ENCODE measurements around the gene SEPTIN10. TPM values are rescaled to one million over a fixed set of nuclear protein-coding genes. Genes with fewer than 3 reads are reported as not detected.
"Not testable (repeated sequence)": the region's sequence is repeated elsewhere in the genome, so short reads cannot be mapped to it uniquely, and the experiment has no call there.

Gene SEPTIN10
- total RNA-seq, 1 donor from 2014 or later: 75.2 TPM

- no peak for DNase-seq
- no peak overlapping the region for H3K4me3 Mint-ChIP-seq (ENCODE audit: unreplicated experiment)
- TF ChIP-seq CTCF (IDR thresholded peaks at IDR 0.05; ENCODE audit: partially characterized antibody, unreplicated experiment): no peak
- H3K4me1 Mint-ChIP-seq (ENCODE audit: low read depth, unreplicated experiment): no peaks in the 10 kb centered on the region
- H3K9me3 Mint-ChIP-seq (ENCODE audit: unreplicated experiment): no peaks in the 10 kb centered on the region
- no peaks in the 10 kb centered on the region for H3K27me3 Mint-ChIP-seq (ENCODE audit: unreplicated experiment)
- H3K27ac Mint-ChIP-seq (ENCODE audit: unreplicated experiment): no peak overlapping the region
- no peaks in the 10 kb centered on the region for H3K36me3 Mint-ChIP-seq (ENCODE audit: unreplicated experiment)
Measured at GRCh38 chr2:109629867-109630266, 16.1 kb upstream of the SEPTIN10 start.

GRCh38 chr2:109628321-109628720, 14.6 kb upstream of the SEPTIN10 start:
- not testable (repeated sequence) for H3K27me3 Mint-ChIP-seq (ENCODE audit: unreplicated experiment); H3K27ac Mint-ChIP-seq (ENCODE audit: unreplicated experiment); H3K4me1 Mint-ChIP-seq (ENCODE audit: low read depth, unreplicated experiment); H3K36me3 Mint-ChIP-seq (ENCODE audit: unreplicated experiment); H3K4me3 Mint-ChIP-seq (ENCODE audit: unreplicated experiment); DNase-seq; H3K9me3 Mint-ChIP-seq (ENCODE audit: unreplicated experiment)

- Mint-ChIP-seq H3K9me3 (ENCODE audit: unreplicated experiment) (no peaks in the 10 kb centered on the region), H3K27me3 (ENCODE audit: unreplicated experiment) (no peaks in the 10 kb centered on the region), H3K4me3 (ENCODE audit: unreplicated experiment) (no peak overlapping the region)
Measured at GRCh38 chr2:109624339-109624738, 10.6 kb upstream of the SEPTIN10 start.

GRCh38 chr2:109623923-109624322, 10.2 kb upstream of the SEPTIN10 start:
- no peak overlapping the region for H3K27ac Mint-ChIP-seq (ENCODE audit: unreplicated experiment)
- H3K4me1 Mint-ChIP-seq (ENCODE audit: low read depth, unreplicated experiment): no peaks in the 10 kb centered on the region
- H3K27me3 Mint-ChIP-seq (ENCODE audit: unreplicated experiment): no peaks in the 10 kb centered on the region
- no peak for DNase-seq
- no peaks in the 10 kb centered on the region for H3K9me3 Mint-ChIP-seq (ENCODE audit: unreplicated experiment)
- no peak overlapping the region for H3K4me3 Mint-ChIP-seq (ENCODE audit: unreplicated experiment)
- no peaks in the 10 kb centered on the region for H3K36me3 Mint-ChIP-seq (ENCODE audit: unreplicated experiment)
- no peak for TF ChIP-seq CTCF (IDR thresholded peaks at IDR 0.05; ENCODE audit: partially characterized antibody, unreplicated experiment)

More at GRCh38 chr2:109624339-109624738, 10.6 kb upstream of the SEPTIN10 start:
- Mint-ChIP-seq H3K27ac (ENCODE audit: unreplicated experiment) (no peak overlapping the region), H3K4me1 (ENCODE audit: low read depth, unreplicated experiment) (no peaks in the 10 kb centered on the region), H3K36me3 (ENCODE audit: unreplicated experiment) (no peaks in the 10 kb centered on the region)
- no peak for TF ChIP-seq CTCF (IDR thresholded peaks at IDR 0.05; ENCODE audit: partially characterized antibody, unreplicated experiment)
- no peak for DNase-seq

GRCh38 chr2:109623297-109623696, 9.5 kb upstream of the SEPTIN10 start:
- no peak overlapping the region for H3K27ac Mint-ChIP-seq (ENCODE audit: unreplicated experiment)
- DNase-seq: no peak
- no peaks in the 10 kb centered on the region for H3K9me3 Mint-ChIP-seq (ENCODE audit: unreplicated experiment)
- no peak for TF ChIP-seq CTCF (IDR thresholded peaks at IDR 0.05; ENCODE audit: partially characterized antibody, unreplicated experiment)
- no peaks in the 10 kb centered on the region for H3K27me3 Mint-ChIP-seq (ENCODE audit: unreplicated experiment)
- no peaks in the 10 kb centered on the region for H3K36me3 Mint-ChIP-seq (ENCODE audit: unreplicated experiment)
- no peaks in the 10 kb centered on the region for H3K4me1 Mint-ChIP-seq (ENCODE audit: low read depth, unreplicated experiment)
- no peak overlapping the region for H3K4me3 Mint-ChIP-seq (ENCODE audit: unreplicated experiment)

Measured in glutamatergic neuron (in vitro differentiated cells).